Stimulated activated CD4-positive, alpha-beta T cell treated with anti-CD3 and anti-CD28 coated beads, Interleukin-12 subunit alpha, Interleukin-12 subunit beta, amount 100 ng/mL, for 48 hours (primary cell): ENCODE data around the gene GLE1.
"Not testable (repeated sequence)": the region's sequence is repeated elsewhere in the genome, so short reads cannot be mapped to it uniquely, and the experiment has no call there.

ENCODE experiments used
- DNase-seq, 3 donors: peaks; one replicate each; pipeline ENCODE4 v3.0.0-alpha.2; 2020; ENCODE audit warnings: low read depth in 2 of 3, low spot score in 1 of 3

The GLE1 gene

GRCh38 chr9:128551657-128552152 lies 47.2 kb downstream of the GLE1 start:
- no peak for DNase-seq

- DNase-seq: peak; percentile 85 to 93 (median 89)
These were observed 47.7 kb downstream of the GLE1 start, which contains the start of gene SPTAN1 for GRCh38 chr9:128552153-128552743. Gene SPTAN1 (plus strand): TSS chr9:128552587. CDS start chr9:128566741, 14,154 bp downstream.

- peak; percentile 26 to 49 (median 26) for DNase-seq
These were observed 48.4 kb downstream of the GLE1 start for GRCh38 chr9:128552744-128553440.

GRCh38 chr9:128553728-128554127 lies 49.2 kb downstream of the GLE1 start:
- no peak for DNase-seq

- DNase-seq: peak in 2 of 3 donors; percentile 12 to 19
These were observed 49.8 kb downstream of the GLE1 start for GRCh38 chr9:128554155-128554862.

- DNase-seq: no peak
These were observed 50.7 kb downstream of the GLE1 start for GRCh38 chr9:128555180-128555721.

- no peak for DNase-seq
These were observed 51.8 kb downstream of the GLE1 start for GRCh38 chr9:128556276-128556675.

GRCh38 chr9:128556926-128557634 lies 52.6 kb downstream of the GLE1 start:
- no peak for DNase-seq

GRCh38 chr9:128558431-128559310 lies 54.2 kb downstream of the GLE1 start:
- DNase-seq: peak; percentile 42 to 56 (median 48)

GRCh38 chr9:128565578-128565977 lies 61.1 kb downstream of the GLE1 start:
- no peak for DNase-seq

GRCh38 chr9:128568470-128569078 lies 64.1 kb downstream of the GLE1 start:
- no peak for DNase-seq

- no peak for DNase-seq
These were observed 71.0 kb downstream of the GLE1 start for GRCh38 chr9:128575469-128575868.

- no peak for DNase-seq
These were observed 71.4 kb downstream of the GLE1 start for GRCh38 chr9:128575916-128576315.

GRCh38 chr9:128577206-128577605 lies 72.7 kb downstream of the GLE1 start:
- DNase-seq: no peak

- no peak for DNase-seq
These were observed 74.7 kb downstream of the GLE1 start for GRCh38 chr9:128579194-128579593.

GRCh38 chr9:128580731-128581130 lies 76.2 kb downstream of the GLE1 start:
- no peak for DNase-seq

GRCh38 chr9:128585155-128585554 lies 80.6 kb downstream of the GLE1 start:
- not testable (repeated sequence) for DNase-seq

- DNase-seq: not testable (repeated sequence)
These were observed 82.4 kb downstream of the GLE1 start for GRCh38 chr9:128586934-128587333.

GRCh38 chr9:128587453-128587852 lies 82.9 kb downstream of the GLE1 start:
- DNase-seq: peak; percentile 30 to 45 (median 36)
